ENCODE results near the gene PLTP.

Gene PLTP

DNA sequence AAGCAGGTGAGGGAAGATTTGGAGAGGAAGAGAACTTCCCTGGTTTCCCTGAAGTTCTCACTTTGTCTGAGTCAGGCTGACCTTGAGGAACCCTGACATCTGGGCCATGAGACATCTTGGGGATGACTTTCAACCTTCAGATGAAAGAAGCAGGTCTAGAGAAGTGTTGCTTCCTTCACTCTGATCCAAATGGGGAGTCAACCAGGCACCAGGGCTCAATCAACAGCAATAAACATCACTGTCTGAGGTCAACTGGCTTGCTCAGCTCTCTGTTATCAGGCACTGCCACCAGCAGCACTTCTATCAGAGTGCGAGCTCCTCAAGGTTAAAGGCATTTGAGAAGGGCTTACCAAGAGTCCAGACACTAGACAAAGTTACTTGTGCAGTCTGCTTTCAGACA, 61.0 kb downstream of the PLTP start:
- DNase-seq: no peak
- no peaks in the 10 kb centered on the region for H3K27me3 Mint-ChIP-seq (ENCODE audit: low read depth, poor library complexity)
- peaks cover 34% of the 10 kb centered on the region for H3K36me3 Mint-ChIP-seq (ENCODE audit: low read depth)
- H3K9me3 Mint-ChIP-seq: no peaks in the 10 kb centered on the region
- peaks cover 16% of the 10 kb centered on the region for H3K4me1 Mint-ChIP-seq
- H3K27ac Mint-ChIP-seq: no peak overlapping the region
- no peak overlapping the region for H3K4me3 Mint-ChIP-seq
- TF ChIP-seq, protein P1, sequence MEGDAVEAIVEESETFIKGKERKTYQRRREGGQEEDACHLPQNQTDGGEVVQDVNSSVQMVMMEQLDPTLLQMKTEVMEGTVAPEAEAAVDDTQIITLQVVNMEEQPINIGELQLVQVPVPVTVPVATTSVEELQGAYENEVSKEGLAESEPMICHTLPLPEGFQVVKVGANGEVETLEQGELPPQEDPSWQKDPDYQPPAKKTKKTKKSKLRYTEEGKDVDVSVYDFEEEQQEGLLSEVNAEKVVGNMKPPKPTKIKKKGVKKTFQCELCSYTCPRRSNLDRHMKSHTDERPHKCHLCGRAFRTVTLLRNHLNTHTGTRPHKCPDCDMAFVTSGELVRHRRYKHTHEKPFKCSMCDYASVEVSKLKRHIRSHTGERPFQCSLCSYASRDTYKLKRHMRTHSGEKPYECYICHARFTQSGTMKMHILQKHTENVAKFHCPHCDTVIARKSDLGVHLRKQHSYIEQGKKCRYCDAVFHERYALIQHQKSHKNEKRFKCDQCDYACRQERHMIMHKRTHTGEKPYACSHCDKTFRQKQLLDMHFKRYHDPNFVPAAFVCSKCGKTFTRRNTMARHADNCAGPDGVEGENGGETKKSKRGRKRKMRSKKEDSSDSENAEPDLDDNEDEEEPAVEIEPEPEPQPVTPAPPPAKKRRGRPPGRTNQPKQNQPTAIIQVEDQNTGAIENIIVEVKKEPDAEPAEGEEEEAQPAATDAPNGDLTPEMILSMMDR (IDR thresholded peaks at IDR 0.05): no peak

DNA sequence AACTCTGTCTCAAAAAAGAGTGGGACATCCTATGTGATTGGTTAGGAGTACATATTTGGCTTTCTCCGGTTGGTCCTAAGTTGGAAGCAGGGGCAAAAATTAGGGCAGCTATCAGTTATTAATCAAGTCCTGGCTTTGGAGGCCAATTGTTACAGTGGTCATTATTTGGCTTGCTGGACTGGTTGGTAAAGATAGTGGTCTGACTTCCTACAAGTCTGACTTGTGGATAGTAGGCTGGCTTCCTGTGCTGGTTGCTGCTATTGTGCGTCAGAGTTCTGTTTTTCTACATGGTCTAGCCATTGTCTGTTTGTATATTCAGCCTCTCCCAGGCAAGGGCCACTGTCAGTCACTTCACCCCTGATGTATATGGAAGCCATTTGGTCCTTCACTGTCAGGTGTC, 61.7 kb downstream of the PLTP start:
- H3K4me1 Mint-ChIP-seq: peaks cover 14% of the 10 kb centered on the region
- no peaks in the 10 kb centered on the region for H3K27me3 Mint-ChIP-seq (ENCODE audit: low read depth, poor library complexity)
- no peak overlapping the region for H3K27ac Mint-ChIP-seq
- H3K36me3 Mint-ChIP-seq (ENCODE audit: low read depth): peaks cover 34% of the 10 kb centered on the region
- no peaks in the 10 kb centered on the region for H3K9me3 Mint-ChIP-seq
- DNase-seq: no peak
- H3K4me3 Mint-ChIP-seq: no peak overlapping the region
- TF ChIP-seq, protein P1 (IDR thresholded peaks at IDR 0.05): no peak

DNA sequence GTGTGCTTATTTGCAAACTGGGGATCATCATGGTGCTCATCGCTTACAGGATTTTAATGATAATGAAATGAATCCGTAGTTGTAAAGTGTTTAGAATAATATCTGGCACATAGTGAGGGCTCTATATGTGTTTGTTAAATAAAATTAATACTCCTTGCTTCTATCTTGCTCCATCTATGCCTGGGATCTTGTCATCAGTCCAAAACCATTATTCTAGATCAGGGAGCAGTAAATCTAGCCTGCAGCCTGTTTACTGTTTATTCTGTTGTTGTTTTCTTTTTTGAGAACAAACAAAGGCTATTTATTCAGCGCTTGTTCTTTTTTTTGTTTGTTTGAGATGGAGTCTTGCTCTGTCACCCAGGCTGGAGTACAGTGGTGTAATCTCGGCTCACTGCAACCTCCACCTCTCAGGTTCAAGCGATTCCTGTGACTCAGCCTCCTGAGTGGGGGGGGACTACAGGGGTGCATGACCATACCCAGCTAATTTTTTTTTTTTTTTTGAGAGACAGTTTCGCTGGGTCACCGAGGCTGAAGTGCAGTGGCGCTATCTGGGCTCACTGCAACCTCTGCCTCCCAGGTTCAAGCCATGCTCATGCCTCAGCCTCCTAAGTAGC, 62.9 kb downstream of the PLTP start:
- Mint-ChIP-seq H3K4me1 (peaks cover 4% of the 10 kb centered on the region), H3K27ac (no peak overlapping the region), H3K27me3 (ENCODE audit: low read depth, poor library complexity) (no peaks in the 10 kb centered on the region), H3K9me3 (no peaks in the 10 kb centered on the region), H3K36me3 (ENCODE audit: low read depth) (peaks cover 32% of the 10 kb centered on the region), H3K4me3 (no peak overlapping the region)
- DNase-seq: no peak
- TF ChIP-seq, protein P1 (IDR thresholded peaks at IDR 0.05): no peak

Data from nephron progenitor cell (in vitro differentiated cells).